ENCODE data around the gene UGGT2.
"Not testable (repeated sequence)": the region's sequence is repeated elsewhere in the genome, so short reads cannot be mapped to it uniquely, and the experiment has no call there.

Gene UGGT2

GRCh38 chr13:95882121-95882520, 171.1 kb downstream of the UGGT2 start:
- no peak for DNase-seq

- no peak for DNase-seq
Measured at GRCh38 chr13:95880331-95880730, 172.9 kb downstream of the UGGT2 start.

GRCh38 chr13:95874286-95874685, 178.9 kb downstream of the UGGT2 start:
- no peak for DNase-seq

GRCh38 chr13:95870421-95870820, 182.8 kb downstream of the UGGT2 start:
- no peak for DNase-seq

- no peak for DNase-seq
Measured at GRCh38 chr13:95865080-95865615, 188.1 kb downstream of the UGGT2 start.

GRCh38 chr13:95862408-95862807, 190.8 kb downstream of the UGGT2 start:
- no peak for DNase-seq

GRCh38 chr13:95861296-95861695, 191.9 kb downstream of the UGGT2 start:
- no peak for DNase-seq

GRCh38 chr13:95858286-95859075, 194.7 kb downstream of the UGGT2 start:
- no peak for DNase-seq

GRCh38 chr13:95845656-95846055, 207.5 kb downstream of the UGGT2 start:
- DNase-seq, result not testable (repeated sequence)

GRCh38 chr13:95842898-95843297, 210.3 kb downstream of the UGGT2 start:
- DNase-seq, result no peak

GRCh38 chr13:95841894-95842293, 211.3 kb downstream of the UGGT2 start:
- DNase-seq, result no peak

- peak; percentile 44 for DNase-seq
Measured at GRCh38 chr13:95834134-95834765, 219.0 kb downstream of the UGGT2 start.

GRCh38 chr13:95833719-95834118, 219.5 kb downstream of the UGGT2 start:
- DNase-seq, result no peak

GRCh38 chr13:95833126-95833525, 220.1 kb downstream of the UGGT2 start:
- no peak for DNase-seq

GRCh38 chr13:95822303-95822702, 230.9 kb downstream of the UGGT2 start:
- DNase-seq, result no peak

- no peak for DNase-seq
Measured at GRCh38 chr13:95814495-95814894, 238.7 kb downstream of the UGGT2 start.

- no peak for DNase-seq
Measured at GRCh38 chr13:95813139-95813538, 240.1 kb downstream of the UGGT2 start.

GRCh38 chr13:95809429-95809828, 243.8 kb downstream of the UGGT2 start:
- no peak for DNase-seq

GRCh38 chr13:95805921-95806320, 247.3 kb downstream of the UGGT2 start:
- DNase-seq, result no peak

GRCh38 chr13:95801825-95802224, 251.4 kb downstream of the UGGT2 start:
- DNase-seq, result no peak

- no peak for DNase-seq
Measured at GRCh38 chr13:95800436-95800835, 252.8 kb downstream of the UGGT2 start.

- no peak for DNase-seq
Measured at GRCh38 chr13:95797016-95797415, 256.2 kb downstream of the UGGT2 start.

- no peak for DNase-seq
Measured at GRCh38 chr13:95793781-95794180, 259.4 kb downstream of the UGGT2 start.

GRCh38 chr13:95793018-95793555, 260.1 kb downstream of the UGGT2 start:
- DNase-seq, result no peak
